NCI-H1694 (cell line): ENCODE measurements around the gene CELSR1.
A peak's percentile ranks its signal among the peaks of the same experiment; 100 is the strongest.

ENCODE experiments used
- DNase-seq: peaks from one replicate; lab custom pipeline; 2025; lab: John Stamatoyannopoulos, UW

CELSR1 gene

DNA sequence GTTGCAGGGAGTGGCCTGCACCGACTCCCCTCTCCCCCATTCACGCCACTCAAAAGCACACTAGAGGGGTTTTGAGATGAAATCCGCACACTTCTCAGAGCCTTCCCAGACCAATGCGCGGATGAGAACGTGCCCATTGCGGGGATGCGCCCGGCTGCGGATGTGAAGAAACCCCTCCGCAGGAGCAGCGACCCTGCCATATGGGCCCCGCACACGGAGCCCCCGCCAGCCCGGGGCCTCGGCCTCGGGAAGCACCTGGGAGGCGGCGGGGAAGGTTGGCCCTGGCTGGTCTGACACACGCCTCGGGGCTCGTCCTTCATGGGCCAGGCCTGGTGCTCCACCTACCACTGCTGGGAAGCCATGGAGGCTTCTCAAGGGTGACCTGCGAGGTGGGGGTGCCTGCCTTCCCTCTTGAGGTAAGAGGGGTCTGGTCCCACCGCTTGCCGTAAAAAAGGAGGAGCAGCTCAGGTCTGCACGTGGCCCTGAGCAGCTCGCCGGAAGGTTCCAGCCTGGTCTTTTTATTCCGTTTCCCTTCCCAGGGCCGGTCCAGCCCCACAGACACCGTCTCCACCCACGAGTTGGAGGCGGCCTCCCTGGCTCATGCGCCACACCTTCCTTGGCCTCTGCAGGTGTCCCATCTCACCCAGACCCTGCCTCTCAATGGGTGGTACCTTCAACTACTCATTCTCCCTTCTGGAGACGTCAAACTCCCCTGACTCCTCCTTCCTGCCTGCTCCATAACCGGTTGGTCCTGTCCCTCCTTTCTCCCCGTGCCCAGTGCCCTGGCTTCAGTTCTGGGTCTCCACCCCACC, 162.6 kb downstream of the CELSR1 start:
- no peak for DNase-seq

- no peak for DNase-seq
Measured at GRCh38 chr22:46373921-46374662, 163.3 kb downstream of the CELSR1 start.

- no peak for DNase-seq
Measured at GRCh38 chr22:46373159-46373558, 164.3 kb downstream of the CELSR1 start.

DNA sequence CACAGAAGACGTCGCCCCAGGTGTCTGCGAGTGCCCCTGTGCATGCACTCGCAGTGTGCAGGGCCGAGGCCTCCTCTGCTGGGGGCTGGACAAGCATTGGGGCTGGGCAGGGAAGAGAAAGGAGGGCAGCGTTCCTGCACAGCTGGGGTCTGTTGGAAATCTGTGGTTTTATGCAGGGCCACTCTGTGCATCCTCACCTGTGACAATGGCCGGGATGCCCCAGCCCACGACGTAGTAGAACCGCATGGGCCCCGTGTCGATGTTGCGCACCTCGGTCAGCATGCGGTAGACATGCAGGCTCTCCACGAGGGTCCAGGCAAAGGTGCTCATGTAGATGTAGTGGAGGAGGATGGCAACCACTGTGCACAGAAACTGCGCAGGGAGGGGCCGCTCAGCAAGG, 164.7 kb downstream of the CELSR1 start:
- DNase-seq: no peak

DNA sequence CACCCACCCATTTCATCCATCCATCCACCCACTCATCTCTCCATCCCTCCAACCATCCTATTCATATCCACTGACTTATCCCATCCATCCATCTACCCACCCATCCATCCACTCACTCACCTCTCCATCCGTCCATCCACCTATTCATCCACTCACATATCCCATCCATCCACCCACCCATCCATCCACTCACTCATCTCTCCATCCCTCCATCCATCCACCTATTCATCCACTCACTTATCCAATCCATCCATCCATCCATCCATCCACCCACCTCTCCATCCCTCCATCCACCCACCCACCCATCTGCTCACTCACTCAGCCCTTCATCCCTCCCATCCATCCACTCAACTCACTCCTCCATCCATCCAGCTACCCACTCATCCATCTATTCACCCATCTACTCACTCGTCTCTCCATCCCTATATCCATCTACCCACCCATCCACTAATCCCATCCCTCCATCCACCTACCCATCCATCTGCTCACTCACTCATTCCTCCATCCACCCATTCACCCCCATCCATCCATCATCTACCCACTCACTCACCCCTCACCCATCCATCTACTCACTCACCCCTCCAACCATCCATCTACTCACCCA, 165.7 kb downstream of the CELSR1 start:
- no peak for DNase-seq

GRCh38 chr22:46370584-46371291, 166.7 kb downstream of the CELSR1 start:
- DNase-seq: no peak

- no peak for DNase-seq
Measured at GRCh38 chr22:46369716-46370583, 167.5 kb downstream of the CELSR1 start.

GRCh38 chr22:46368871-46369715, 168.3 kb downstream of the CELSR1 start:
- DNase-seq: no peak

DNA sequence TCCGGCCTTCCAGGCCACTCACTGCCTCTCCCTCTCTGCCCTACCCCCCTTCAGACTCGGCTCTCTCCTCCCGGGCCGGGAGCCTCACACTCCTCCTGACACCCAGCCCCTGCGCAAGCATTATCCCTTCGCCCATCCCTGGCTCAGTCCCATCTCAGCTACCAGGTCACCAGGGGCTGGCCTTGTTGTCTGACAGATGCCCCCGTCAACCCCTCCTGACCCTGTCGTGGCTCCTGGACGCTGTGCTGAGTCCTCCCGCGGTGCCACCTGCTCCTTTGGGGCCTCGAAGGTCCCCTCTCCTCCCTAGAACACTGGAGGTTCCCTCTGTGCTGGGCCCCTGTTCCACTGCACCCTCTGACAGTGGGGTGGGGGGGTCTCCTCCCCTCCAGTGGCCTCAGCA, 169.0 kb downstream of the CELSR1 start:
- DNase-seq: no peak

DNA sequence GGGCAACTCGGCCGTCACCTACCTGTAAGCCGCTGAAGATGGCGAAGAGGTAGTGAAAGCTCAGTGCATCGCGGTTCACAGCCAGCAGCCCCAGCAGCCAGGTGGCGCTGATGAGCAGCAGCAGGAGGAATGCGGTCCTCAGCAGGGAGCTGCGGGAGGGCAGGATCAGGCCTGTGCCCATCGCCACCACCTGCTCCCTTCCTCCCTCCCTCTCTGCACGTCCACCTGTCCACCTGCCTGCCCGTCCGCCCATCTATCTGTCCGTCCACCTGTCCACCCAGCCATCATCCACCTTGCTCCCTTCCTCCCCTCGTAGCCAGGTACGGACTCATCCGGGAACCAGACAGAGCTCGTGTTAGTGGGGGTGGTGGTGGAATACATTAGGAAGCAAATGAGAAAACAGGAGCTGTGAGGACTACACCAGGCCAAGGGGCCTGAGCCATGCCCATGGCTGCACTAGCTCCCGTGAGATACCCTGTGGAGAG, 169.7 kb downstream of the CELSR1 start:
- DNase-seq: peak; percentile 86

DNA sequence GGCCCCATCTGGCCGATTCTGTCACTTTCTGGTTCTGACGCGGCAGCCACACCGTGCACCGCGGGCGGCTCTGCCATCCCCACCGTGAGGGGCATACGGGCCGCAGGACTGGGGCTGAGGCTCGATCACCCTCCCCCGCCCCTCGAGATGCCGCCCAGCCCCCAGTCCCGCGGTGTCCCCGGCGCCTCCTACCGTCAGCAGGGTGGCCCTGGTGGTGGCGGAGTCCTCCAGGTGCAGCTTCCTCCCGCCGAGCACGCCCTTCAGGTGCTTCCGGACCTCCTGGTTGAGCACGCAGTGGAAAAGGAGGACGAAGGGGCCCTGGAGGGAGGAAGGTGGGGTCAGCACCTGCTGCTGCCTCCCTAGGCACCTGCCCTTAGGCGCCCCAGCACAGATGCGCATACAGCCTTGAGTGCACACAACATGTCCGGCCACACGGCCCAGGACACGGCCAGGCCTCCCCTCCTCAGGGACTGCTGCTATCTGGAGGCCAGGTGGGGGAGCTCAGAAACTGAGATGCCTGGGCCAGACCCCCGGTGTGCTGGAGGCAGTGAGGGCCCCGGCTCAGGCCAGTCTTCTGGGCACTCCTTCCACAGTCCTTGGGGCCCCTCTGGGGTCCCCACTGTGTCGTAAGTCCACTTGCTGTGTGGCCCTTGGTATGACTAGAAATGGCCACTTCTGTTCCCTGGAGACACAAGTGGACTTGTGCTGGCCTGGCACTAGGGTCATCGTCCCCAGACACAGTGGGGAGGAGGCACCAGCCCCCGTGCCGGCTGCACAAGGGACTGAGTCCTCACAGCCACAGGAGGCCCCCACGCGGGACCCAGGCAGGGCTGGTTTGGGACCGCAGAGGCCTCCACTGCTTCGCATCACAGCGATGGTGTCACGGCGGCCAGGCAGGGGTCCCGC, 170.4 kb downstream of the CELSR1 start:
- no peak for DNase-seq

- DNase-seq: no peak
Measured at GRCh38 chr22:46366327-46366731, 171.1 kb downstream of the CELSR1 start.

DNA sequence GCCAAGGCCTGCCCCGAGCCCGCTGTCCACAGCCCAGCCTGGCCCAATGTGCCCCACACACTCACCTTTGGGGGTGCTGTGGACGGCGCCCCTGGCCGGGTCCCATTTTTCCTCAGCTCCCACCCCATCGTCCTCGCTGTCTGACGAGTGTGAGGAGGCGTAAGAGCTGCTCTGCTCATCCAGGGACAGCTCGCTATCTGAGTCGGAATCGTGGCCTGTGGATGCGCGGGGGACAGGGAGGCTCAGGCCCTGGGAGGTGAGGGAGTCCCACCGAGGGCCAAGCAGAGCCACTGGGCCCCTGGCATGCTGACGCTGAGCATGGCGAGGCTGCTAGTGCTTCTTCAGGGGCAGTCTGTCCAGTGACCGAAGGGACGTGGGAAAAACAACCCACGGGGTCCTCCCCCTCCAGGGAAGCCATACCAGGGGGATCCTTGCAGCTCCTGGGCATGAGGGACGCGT, 172.2 kb downstream of the CELSR1 start:
- no peak for DNase-seq

DNA sequence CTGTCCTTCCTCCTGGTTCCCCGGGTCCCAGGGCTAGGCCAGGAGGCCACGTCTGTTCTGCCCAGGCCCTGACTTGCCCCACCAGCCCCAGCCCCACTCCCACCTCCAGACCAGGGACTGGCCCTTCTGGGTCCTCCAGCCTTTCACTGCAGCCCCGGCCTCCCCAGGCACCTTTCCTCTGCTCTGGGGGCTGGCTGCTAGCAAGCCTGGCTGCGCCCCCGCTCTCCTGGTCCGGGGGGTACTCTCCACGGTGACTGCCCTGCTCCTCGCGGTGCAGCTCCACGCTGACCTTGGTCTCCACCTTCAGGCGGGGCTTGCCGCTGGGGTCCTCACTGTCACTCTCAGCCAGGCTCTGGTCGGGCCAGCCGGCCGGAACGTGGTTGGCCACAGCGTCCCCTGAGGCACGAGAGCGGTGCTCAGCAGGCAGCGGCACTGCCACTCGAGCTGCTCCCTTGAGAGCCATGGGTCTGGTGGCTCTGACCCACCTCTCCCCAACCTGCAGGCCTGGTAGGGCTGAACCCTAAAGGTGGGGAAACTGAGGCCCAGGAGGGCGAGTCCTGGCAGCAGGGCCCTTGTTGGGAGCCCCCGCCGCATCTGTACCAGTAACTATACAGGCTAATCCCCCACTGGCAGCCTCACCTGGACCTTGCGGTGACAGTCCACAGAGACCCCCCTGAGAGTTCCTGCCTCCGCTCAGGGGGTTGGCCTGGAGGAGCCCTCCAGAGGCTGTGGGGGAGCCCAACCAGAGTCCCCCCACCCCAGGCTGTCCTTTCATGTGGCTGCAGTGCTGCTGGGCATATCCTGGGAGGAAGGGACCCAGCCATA, 172.9 kb downstream of the CELSR1 start:
- no peak for DNase-seq

GRCh38 chr22:46363611-46364321, 173.7 kb downstream of the CELSR1 start:
- no peak for DNase-seq

DNA sequence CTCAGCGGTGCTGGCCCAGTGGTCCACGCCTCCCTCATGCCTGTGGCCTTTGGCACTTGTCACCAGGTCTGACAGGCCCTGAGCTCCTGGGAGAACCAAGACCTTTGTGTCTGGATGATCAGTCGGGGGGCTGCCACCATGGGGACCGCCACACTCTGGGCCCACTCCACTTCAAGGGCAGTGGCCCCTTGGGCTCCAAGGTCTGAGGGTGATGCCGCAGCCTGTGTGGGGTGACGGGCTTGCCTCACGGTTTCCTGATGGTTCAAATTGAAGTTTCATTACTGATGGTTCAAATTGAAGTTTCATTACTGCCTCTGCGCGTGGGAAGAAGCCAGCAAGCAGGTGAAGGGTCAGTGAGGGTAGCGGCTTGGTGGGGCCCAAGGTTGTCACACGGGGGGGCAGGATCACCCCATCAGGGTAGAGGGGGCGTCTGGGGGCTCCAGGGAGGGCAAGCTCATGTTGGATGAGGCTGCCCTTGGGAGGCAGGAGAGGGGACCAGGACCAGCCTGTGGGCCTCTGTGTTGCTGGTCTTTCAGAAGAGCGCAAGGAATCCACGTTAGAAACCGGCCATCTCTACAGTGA, 174.4 kb downstream of the CELSR1 start:
- DNase-seq: no peak
